ENCODE data around the gene SKOR1. TPM values are rescaled to one million over a fixed set of nuclear protein-coding genes. Genes with fewer than 3 reads are reported as not detected.

The SKOR1 gene
- total and polyA plus RNA-seq, 2 of the 8 experiments (the other 6 are each of a cell fraction or from before 2014, with no cell fraction given), result 0.03 to 0.11 TPM

DNA sequence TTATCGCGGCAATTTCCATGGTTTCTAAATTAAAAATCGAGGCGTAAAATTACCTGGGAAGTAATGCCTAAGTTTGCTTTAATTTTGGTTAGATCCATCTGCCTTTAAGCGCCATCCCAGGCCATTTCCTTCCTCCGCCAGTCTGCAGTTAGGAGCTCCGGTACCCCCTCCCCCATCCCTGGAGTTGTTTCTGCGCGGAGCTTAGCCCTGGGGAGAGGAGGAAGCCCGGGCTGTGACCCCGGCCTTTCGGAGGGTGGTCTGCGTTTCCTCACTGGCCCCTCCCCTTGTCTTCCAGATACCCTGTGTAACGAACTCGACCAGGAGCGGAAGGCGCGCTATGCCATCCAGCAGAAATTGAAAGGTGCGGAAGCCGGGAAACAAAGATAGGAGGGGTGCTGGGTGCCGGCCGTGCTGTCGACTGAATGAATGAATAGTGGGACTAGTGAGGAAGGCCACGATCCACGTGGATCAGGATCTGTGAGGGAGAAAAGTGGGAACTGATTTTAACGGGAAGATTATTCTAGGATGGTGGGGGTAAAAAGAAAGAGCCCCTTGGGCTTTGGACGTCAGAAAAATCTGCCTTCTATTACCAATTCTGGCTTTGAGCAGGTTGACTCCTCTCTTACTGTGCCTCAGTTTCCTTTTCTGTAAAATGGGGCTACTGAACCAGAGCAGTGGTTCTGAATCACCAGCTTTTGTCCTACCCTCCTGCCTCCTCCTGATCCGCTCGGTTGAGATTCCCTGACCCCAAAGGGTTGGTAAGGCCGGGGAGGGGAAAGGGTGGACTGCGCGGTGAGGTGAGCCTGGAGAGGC lies 7.8 kb downstream of the SKOR1 start (continued):
- TF ChIP-seq EZH2 (IDR thresholded peaks at IDR 0.05; ENCODE audit: low read depth, low read length, severe bottlenecking), result peak; percentile 92
